ENCODE measurements around the gene BANF2. TPM values are rescaled to one million over a fixed set of nuclear protein-coding genes. Genes with fewer than 3 reads are reported as not detected.

Gene BANF2
- polyA plus RNA-seq, 1 of the 3 experiments (the other 2 are of a cell fraction) = not detected

DNA sequence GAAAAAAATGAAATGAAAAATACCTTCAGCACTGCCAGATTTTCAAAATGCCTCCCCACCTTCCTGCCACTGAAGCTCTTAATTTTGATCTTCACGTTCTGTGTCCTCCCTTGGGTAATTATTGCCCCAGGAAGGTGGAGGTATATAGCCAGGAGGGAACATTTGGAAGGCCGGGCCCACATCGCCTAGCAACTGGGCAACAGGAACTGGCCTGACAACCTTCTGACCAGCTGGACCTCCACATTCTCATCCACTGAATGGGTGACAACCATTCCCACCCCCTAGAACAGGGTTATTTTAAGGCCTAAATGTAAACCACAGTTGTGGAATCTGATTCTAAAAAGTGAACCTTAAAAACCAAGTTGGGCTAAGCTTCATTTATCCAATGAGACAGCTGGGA, 20.9 kb upstream of the BANF2 start:
- WGBS (ENCODE audit: low lambda C conversion rate) = 95% methylated on average over 3 of the region's 3 CpGs
- H3K9me2 ChIP-seq = no peaks in the 10 kb centered on the region
- no peak overlapping the region for H3K4me2 ChIP-seq
- DNase-seq = no peak
- CTCF ChIA-PET = interaction anchor here (0.8 to 6.4 kb wide), 3 partner anchors 219 to 318 kb away, joined by 3 to 75 read pairs (median 4); no protein-coding TSS in a partner anchor
- TF ChIP-seq EP300 (IDR thresholded peaks at IDR 0.05; ENCODE audit: borderline replicate concordance in 1 of 2, low read depth in 1 of 2, low read length in 1 of 2) = no peak
- TF ChIP-seq RCOR1 (IDR thresholded peaks at IDR 0.05; ENCODE audit: low read length) = no peak
- no peak for TF ChIP-seq FOSL2 (IDR thresholded peaks at IDR 0.05; ENCODE audit: borderline replicate concordance, low read depth)
- TF ChIP-seq, protein P1, sequence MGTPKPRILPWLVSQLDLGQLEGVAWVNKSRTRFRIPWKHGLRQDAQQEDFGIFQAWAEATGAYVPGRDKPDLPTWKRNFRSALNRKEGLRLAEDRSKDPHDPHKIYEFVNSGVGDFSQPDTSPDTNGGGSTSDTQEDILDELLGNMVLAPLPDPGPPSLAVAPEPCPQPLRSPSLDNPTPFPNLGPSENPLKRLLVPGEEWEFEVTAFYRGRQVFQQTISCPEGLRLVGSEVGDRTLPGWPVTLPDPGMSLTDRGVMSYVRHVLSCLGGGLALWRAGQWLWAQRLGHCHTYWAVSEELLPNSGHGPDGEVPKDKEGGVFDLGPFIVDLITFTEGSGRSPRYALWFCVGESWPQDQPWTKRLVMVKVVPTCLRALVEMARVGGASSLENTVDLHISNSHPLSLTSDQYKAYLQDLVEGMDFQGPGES (IDR thresholded peaks at IDR 0.05; ENCODE audit: low read depth, low read length) = no peak
- TF ChIP-seq FOXM1 (IDR thresholded peaks at IDR 0.05; ENCODE audit: low read depth) = no peak
- TF ChIP-seq JUND (IDR thresholded peaks at IDR 0.05) = no peak
- TF ChIP-seq, protein P2, sequence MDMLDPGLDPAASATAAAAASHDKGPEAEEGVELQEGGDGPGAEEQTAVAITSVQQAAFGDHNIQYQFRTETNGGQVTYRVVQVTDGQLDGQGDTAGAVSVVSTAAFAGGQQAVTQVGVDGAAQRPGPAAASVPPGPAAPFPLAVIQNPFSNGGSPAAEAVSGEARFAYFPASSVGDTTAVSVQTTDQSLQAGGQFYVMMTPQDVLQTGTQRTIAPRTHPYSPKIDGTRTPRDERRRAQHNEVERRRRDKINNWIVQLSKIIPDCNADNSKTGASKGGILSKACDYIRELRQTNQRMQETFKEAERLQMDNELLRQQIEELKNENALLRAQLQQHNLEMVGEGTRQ (IDR thresholded peaks at IDR 0.05; ENCODE audit: borderline replicate concordance, low read depth, low read length) = no peak
- TF ChIP-seq, protein P3, sequence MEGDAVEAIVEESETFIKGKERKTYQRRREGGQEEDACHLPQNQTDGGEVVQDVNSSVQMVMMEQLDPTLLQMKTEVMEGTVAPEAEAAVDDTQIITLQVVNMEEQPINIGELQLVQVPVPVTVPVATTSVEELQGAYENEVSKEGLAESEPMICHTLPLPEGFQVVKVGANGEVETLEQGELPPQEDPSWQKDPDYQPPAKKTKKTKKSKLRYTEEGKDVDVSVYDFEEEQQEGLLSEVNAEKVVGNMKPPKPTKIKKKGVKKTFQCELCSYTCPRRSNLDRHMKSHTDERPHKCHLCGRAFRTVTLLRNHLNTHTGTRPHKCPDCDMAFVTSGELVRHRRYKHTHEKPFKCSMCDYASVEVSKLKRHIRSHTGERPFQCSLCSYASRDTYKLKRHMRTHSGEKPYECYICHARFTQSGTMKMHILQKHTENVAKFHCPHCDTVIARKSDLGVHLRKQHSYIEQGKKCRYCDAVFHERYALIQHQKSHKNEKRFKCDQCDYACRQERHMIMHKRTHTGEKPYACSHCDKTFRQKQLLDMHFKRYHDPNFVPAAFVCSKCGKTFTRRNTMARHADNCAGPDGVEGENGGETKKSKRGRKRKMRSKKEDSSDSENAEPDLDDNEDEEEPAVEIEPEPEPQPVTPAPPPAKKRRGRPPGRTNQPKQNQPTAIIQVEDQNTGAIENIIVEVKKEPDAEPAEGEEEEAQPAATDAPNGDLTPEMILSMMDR (IDR thresholded peaks at IDR 0.05) = no peak
- no peak for TF ChIP-seq FOXJ3 (CRISPR knock-in tag; IDR thresholded peaks at IDR 0.05)
- TF ChIP-seq POLR2AphosphoS5 (IDR thresholded peaks at IDR 0.05; ENCODE audit: low read depth, low read length) = no peak
- TF ChIP-seq TAF1 (IDR thresholded peaks at IDR 0.05; ENCODE audit: borderline replicate concordance, low read depth, low read length) = no peak
- TF ChIP-seq MEF2A (IDR thresholded peaks at IDR 0.05; ENCODE audit: borderline replicate concordance, low read depth) = no peak
- no peak for TF ChIP-seq RFX5 (IDR thresholded peaks at IDR 0.05; ENCODE audit: low read length)
- no peak for TF ChIP-seq CHD2 (IDR thresholded peaks at IDR 0.05; ENCODE audit: low read length, partially characterized antibody)
- TF ChIP-seq SMC3 (IDR thresholded peaks at IDR 0.05; ENCODE audit: low read depth, low read length) = no peak
- TF ChIP-seq EZH2phosphoT487 (IDR thresholded peaks at IDR 0.05; ENCODE audit: borderline replicate concordance, low read depth) = no peak
- no peak for TF ChIP-seq NFIC (IDR thresholded peaks at IDR 0.05; ENCODE audit: borderline replicate concordance)
- TF ChIP-seq RAD21 (IDR thresholded peaks at IDR 0.05; ENCODE audit: low read length) = no peak
- H2AFZ ChIP-seq (ENCODE audit: low read depth) = no peak overlapping the region
- POLR2A ChIA-PET = interaction anchor here (0.5 kb wide), 1 partner anchor 314 kb away, joined by 4 read pairs; no protein-coding TSS in a partner anchor
- H3K9me3 ChIP-seq = no peaks in the 10 kb centered on the region
- peaks cover 8 to 14% of the 10 kb centered on the region in 2 experiments; a peak in 2 of 4 replicates for H3K4me1 ChIP-seq (ENCODE audit: control insufficient read depth in 1 of 2, insufficient read depth in 2 of 2, low read depth in 1 of 2, low read length in 1 of 2)
- H3K27ac ChIP-seq (ENCODE audit: low read depth in 2 of 2, low read length in 1 of 2) = no peak overlapping the region
- no peak overlapping the region for H3K9ac ChIP-seq
- H3K27me3 ChIP-seq (ENCODE audit: insufficient read depth) = peaks cover 4% of the 10 kb centered on the region
- H3K36me3 ChIP-seq (replicated peaks in 1 of 2; ENCODE audit: control insufficient read depth in 1 of 2, insufficient read depth in 2 of 2, low read length in 1 of 2) = peaks cover 6 to 31% of the 10 kb centered on the region in 2 experiments
- H3K79me2 ChIP-seq (ENCODE audit: insufficient read depth) = peaks cover 71% of the 10 kb centered on the region
- H3K4me3 ChIP-seq (ENCODE audit: low read depth in 2 of 2, low read length in 1 of 2) = no peak overlapping the region
- no peaks in the 10 kb centered on the region for H3F3A ChIP-seq (replicated peaks; ENCODE audit: insufficient read depth)
- H4K20me1 ChIP-seq (ENCODE audit: insufficient read depth) = peaks cover 68% of the 10 kb centered on the region
